GM21367 (cell line): Measurements from ENCODE around the gene POTEB3.
"Not testable (repeated sequence)": the region's sequence is repeated elsewhere in the genome, so short reads cannot be mapped to it uniquely, and the experiment has no call there.

Experiments used
- ATAC-seq: cut with Tn5 transposase; IDR thresholded peaks from one replicate; pipeline ENCODE4 v1.9.1; 2021; ENCODE audit not compliant: unreplicated experiment

Gene POTEB3

DNA sequence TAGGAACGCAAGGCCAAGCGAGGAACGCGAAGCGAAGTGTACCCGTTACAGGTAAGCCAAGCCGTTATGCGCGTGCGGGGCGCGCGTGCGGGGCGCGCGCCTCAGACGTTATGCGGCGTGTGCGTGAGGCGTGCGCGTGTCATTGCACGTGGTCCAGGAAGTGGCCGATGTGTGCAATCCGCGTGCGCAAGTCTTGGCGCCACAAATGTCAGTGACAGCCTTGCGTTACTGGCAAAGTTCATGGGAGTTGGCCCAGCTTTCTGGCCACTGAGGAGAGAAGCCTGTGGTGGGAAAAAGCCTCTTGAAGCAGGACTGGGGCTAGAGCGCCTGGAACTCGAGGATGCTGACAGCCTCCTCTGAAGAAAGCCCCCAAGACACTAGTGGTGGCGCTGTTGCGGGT, at the start of gene POTEB3:
Gene POTEB3, minus strand, starts transcription at position 101 of the 400 bp plus-strand sequence. CDS start 488 bp downstream, outside the sequence.
- not testable (repeated sequence) for ATAC-seq

DNA sequence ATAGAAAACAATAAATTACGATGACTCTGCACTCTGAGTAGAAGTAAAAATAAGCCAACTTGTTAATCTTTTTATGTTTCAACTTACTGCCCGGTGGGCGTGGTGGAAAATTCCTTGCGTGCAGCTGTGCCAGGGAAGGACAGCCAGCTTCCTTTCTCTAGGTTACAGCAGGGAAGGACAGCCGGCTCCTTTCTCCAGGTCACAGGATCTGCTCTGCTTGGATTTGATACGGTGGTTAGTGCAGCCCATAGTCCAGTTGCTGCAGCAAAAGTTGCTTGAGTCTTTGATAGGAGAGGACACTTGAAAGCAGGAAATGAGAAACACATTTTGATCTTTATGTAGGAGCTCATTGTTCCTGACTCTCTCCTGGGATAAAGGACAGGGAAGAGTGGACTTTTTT, 13.4 kb upstream of the POTEB3 start:
- ATAC-seq, result not testable (repeated sequence)

DNA sequence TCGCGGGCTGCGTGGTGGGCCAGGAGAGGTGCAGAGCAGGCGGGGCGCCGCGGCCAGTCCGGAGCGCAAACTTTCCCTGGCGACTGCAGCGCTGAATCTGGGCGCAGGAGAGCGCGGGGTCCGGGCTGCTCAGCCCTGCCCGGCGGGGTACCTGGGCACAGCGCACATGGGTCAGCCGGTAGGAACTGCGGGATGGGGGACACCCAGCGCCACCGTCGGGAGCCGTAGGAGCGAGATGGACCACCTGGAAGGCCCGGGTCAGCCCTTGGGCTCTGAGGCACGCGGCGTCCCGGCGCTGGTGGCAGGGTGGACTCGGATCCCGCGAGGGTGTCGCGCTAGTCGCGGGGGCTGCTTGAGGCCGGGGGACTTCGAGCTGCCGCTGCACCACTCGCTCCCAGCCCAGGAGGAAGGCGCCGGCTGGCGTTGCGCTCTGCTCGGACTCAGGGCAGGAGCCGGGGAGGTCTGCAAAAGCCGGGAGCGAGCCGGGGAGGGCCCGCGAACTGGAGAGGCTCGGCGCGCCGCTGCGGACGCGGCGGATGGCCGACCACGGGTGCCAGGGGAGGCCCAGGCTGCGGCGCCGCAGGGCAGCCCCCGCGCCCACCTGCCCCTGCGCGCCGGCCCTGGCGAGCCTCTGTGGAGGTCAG, 11.7 kb upstream of the POTEB3 start:
- not testable (repeated sequence) for ATAC-seq

DNA sequence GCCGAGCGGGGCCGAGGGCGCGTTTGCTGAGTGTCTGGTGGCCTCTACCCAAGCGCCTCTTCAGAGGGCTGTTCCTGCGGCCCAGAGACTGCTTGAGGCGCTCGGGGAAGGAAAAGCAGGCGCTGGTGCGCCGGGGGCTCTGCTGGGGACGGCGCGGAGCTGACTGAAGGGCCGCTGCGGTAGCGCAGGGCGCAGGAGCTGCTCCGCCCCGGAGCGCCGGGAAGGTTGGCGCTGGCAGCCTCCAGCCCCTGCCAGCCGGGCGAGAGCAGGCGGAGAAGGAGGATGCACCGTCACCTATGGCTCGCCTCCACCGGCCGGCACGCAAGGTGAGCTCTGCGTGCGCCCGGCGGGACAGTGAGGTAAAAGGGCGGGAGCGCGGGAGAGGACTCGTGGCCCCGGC, 11.2 kb upstream of the POTEB3 start:
- not testable (repeated sequence) for ATAC-seq

DNA sequence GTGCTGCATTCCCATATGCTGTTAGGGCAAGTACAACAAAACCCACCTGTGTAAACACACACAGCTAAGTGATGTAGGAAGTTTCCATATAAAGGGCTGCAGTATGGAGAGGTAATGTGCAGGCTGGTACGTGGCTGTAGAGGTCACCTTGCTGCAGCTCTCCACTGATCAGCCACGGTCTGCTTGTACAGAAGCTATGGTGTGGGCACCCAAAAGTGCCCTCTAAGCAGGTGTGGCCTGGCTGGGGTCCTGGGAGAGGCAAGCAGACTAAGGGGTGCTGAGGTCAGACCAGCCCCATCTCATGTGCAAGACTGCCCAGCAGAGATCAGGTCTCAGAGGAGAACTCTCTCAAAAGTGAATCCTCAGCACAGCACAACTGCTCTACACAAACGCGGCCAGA, 32.9 kb downstream of the POTEB3 start:
- not testable (repeated sequence) for ATAC-seq

DNA sequence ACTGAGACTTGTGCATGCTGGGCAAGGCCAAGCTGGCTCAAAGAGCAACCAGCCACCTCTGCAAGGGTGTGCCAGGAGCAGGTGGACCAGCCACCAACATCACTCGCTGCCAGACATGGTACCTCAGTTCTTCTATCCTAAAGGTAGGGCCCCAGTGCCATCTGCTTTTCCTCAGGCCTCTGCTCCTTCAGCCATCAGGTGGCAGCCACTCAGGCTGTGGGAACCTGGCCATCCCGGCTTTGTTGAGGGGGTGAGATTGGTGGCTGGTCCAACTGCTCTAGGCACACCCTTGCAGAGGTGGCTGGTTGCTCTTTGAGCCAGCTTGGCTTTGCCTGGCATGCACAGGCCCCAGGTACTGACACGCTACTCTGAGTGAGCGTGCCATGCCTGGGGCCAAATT, 38.8 kb downstream of the POTEB3 start:
- ATAC-seq, result not testable (repeated sequence)

DNA sequence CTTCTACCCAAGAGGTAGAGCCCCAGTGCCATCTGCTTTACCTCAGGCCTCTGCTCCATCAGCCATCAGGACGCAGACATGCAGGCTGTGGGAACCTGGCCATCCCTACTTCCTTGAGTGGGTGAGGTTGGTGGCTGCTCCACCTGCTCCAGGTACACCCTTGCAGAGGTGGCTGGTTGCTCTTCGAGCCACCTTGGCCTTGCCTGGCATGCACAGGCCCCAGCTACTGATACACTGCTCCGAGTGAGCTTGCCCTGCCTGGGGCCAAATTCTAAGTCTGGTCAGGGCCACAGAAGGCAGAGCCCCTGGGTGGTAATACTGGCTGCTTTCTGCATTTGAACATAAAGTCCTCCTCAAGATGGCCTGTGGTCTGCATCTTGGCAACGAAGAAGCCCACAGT, 41.2 kb downstream of the POTEB3 start:
- not testable (repeated sequence) for ATAC-seq

DNA sequence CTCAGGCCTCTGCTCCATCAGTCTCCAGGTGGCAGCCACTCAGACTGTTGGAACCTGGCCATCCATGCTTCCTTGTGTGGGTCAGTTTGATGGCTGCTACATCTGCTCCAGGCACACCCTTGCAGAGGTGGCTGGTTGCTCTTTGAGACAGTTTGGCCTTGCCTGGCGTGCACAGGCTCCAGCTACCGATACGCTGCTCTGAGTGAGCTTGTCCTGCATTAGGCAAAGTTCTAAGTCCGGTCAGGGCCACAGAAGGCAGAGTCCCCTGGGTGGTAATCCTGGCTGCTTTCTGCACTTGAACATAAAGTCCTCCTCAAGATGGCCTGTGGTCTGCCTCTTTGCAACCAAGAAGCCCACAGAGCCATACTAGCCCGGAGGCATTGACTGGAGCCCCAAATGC, 41.8 kb downstream of the POTEB3 start:
- not testable (repeated sequence) for ATAC-seq

DNA sequence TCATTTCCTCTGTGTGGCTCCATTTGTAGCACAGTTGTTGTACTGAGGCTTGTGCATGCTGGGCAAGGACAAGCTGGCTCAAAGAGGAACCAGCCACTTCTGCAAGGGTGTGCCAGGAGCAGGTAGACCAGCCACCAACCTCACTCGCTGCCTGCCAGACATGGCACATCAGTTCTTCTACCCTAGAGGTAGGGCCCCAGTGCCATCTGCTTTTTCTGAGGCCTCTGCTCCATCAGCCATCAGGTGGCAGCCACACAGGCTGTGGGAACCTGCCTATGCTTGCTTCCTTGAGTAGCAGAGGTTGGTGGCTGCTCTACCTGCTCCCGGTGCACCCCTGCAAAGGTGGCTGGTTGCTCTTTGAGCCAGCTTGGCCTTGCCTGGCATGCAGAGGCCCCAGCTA, 42.6 kb downstream of the POTEB3 start:
- not testable (repeated sequence) for ATAC-seq

DNA sequence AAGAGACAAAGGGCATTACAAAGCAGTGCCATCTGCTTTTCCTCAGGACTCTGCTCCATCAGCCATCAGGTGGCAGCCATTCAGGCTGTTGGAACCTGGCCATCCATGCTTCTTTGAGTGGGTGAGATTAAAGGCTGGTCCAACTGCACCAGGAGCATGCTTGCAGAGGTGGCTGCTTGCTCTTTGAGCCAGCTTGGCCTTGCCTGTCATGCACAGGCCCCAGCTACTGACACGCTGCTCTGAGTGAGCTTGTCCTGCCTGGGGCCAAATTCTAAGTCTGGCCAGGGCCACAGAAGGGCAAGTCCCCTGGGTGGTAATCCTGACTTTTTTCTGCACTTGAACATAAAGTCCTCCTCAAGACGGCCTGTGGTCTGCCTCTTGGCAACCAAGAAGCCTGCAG, 43.1 kb downstream of the POTEB3 start:
- ATAC-seq, result not testable (repeated sequence)

DNA sequence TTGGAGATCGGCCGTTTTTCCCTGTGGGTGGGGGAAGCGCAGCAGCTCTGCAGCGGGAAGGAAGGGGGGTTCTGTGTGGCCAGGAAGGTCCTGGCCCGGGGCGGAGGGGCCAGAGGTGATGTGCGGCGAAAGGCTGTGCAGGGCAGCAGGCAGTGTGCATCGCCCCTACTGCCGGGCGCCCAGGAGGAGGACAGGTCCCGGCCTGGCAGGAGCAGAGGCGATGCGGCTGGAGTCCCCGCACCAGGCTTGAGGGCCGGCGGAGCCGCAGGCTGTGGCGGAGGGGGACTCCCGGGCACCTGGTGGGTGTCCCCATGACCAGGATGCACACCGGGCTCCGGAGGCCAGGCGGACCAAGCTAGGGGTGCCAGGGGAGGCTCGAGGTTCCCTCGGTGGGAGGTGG, 54.3 kb downstream of the POTEB3 start:
- ATAC-seq, result not testable (repeated sequence)

DNA sequence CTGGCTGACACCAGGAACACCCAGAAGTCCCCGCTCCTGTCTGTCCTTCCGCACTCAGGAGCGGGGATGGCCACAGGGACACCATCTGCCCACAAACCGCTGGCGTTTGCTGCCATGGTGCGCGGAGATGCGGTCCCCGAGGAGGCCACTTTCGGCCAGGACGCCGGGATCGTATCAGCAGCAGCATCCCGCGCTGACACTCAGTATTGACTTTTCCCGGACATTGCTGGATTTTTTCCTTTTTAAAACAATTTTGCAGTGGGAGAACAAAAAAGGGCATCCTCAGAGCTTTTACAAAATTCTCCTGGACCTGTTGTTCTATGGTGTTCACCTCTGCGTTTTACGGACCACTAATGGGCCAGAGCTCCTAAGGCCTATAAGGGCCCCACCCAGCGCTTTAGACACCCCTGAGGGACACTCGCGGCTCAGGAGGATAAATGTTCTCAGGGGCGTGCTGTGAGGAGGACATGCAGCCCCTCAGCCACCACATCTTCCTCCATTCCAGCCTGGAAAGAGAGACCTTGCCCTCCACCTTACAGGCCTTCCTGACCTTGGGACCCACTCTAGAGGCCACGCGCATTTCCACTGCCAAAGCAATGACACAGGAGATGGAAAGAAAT, 56.3 kb downstream of the POTEB3 start:
- not testable (repeated sequence) for ATAC-seq

DNA sequence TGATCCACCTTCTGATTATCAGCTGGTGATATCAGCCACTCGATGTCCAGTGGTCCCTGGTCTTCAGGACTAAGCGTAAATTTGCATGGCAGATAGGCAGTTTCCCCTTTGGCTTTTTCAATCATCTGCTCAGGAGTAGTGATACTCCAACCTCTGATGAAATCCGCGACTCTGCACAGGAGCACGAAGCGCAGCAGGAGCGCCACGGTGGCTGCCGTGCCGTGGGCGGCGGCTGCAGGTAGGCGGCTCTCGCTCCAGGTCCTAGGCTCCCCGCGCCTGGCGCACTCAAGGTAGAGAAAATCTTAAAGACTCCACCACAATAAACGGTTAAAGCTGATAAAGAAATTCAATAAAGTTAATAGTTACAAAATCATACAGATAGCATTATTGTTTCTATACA, 66.6 kb downstream of the POTEB3 start:
- not testable (repeated sequence) for ATAC-seq

DNA sequence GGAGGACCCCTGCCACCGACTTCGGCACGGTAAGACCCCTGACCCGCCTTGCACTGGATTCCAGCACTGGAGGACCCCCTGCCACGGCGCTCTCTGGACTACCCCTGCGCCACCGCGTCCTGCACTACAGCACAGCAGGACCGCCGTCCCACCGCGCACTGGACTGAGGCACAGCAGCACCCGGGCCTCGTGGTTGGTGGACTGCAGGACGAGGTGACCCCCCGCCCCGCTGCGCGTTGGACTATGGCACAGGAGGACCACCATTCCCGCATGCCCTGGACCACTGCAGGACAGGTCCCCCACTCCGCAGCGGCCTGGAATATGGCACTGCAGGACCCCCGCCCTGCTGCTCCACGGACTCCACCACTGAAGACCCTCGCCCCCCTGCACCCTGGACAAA, 71.1 kb downstream of the POTEB3 start:
- ATAC-seq, result not testable (repeated sequence)

DNA sequence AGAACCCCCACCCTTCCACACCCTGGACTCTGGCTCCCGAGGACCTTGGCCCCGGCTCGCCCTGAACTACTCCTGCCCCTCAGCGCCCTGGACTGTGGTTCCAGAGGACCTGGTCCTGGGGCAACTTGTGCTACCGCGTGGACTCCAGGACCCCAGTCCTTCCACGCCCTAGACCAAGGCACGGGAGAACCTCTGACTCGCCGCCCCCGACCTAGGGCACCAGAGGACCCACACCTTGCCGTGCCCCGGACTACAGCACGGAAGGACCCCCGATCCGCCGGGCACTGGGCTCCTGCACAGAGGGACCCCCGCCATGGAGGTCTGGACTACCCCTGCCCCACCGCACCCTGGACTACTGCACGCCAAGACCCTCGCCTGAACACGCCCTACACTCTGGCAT, 71.7 kb downstream of the POTEB3 start:
- ATAC-seq, result not testable (repeated sequence)
